ENCODE measurements around the gene GALNT13. TPM values are rescaled to one million over a fixed set of nuclear protein-coding genes. Genes with fewer than 3 reads are reported as not detected.

Gene GALNT13
- total RNA-seq, 4 donors from 2014 or later: 2.1 to 18.3 (median 13.3) TPM

GRCh38 chr2:153870308-153870707 is 1.4 kb upstream of the GALNT13 start:
- TF ChIP-seq CTCF (IDR thresholded peaks at IDR 0.05; ENCODE audit: low read depth): no peak

GRCh38 chr2:153872311-153873051 is 759 bp downstream of the GALNT13 start:
- TF ChIP-seq CTCF (IDR thresholded peaks at IDR 0.05; ENCODE audit: low read depth): no peak

DNA sequence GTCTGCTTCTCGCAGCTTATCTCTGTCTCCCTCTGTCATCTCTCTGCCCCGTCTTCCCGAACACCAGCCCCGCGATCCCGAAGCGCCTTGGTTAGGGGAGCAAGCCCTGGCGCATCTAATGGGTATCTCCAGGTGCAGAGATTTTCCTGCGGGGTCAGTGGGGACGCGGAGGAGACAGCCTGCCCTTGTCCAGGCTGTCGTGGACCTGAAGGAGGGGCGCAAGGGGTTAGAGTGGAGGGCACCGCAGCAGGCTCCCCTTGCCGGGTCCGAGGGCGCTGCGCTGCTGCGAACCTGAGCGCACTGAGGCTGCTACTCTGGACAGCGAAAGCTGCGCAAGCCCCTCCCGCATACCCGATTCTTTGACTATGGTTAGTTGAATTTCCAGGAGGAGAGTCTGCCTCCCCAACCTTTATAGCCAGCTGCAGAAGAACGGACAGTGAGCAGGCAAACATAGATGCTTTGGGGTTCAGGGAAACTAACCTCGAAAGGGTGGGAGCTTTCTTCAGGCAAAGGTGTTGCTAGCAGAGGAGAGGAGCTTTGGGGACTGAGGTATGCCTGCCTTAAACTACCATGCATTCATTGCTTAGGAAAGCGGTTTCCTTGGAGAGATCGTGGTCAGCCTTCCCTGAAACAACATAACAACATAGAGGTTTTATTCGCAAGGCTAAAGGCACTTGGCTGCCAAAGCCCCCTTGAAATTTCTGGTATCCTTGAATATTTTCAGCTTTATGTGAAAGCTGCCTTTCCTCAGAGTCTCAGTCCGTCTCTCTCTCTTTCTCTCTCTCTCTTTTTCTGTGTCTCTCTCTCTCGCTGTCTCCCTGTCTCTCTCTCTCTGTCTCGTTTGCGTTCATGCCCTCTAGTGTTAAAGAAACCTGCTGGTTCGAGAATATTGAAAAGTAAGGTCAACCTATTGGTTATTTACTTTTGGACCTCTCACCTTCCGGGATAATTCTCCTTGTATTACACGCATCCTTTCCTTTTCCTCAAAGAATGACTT is 1.6 kb downstream of the GALNT13 start:
- no peak for TF ChIP-seq CTCF (IDR thresholded peaks at IDR 0.05; ENCODE audit: low read depth)

- TF ChIP-seq CTCF (IDR thresholded peaks at IDR 0.05; ENCODE audit: low read depth): no peak
Measured at GRCh38 chr2:153875801-153876466, 4.2 kb downstream of the GALNT13 start.

- TF ChIP-seq CTCF (IDR thresholded peaks at IDR 0.05; ENCODE audit: low read depth): no peak
Measured at GRCh38 chr2:153880926-153881325, 9.2 kb downstream of the GALNT13 start.

GRCh38 chr2:153886833-153887232 is 15.1 kb downstream of the GALNT13 start:
- TF ChIP-seq CTCF (IDR thresholded peaks at IDR 0.05; ENCODE audit: low read depth): no peak

Data from subcutaneous adipose tissue (tissue), 4 donors.